Thyroid gland (tissue), 4 donors: Measurements from ENCODE around the gene STIM1. TPM values are rescaled to one million over a fixed set of nuclear protein-coding genes. Genes with fewer than 3 reads are reported as not detected.
"Not testable (repeated sequence)": the region's sequence is repeated elsewhere in the genome, so short reads cannot be mapped to it uniquely, and the experiment has no call there.

Source experiments
- DNase-seq, 2 donors: peaks; one replicate each; pipeline ENCODE4 v3.0.0-alpha.2; 2019
- H3K27ac ChIP-seq, 3 donors: fragments of 200-600 bp; sonication (generic); 1 replicate in 2 of 3; 2 replicates in 1 of 3; pipeline ENCODE4 v1.5.1; 2016 to 2019; ENCODE audit warnings: mild to moderate bottlenecking in 1 of 3, moderate library complexity in 1 of 3
- H3K27me3 ChIP-seq: fragments of 200-600 bp; sonication (generic); one replicate; pipeline ENCODE4 v1.5.1; 2019
- H3K36me3 ChIP-seq, 2 donors: fragments of 200-600 bp; sonication (generic); one replicate each; pipeline ENCODE4 v1.5.1; 2016 to 2019
- H3K4me1 ChIP-seq, 2 donors: fragments of 200-600 bp; sonication (generic); one replicate each; pipeline ENCODE4 v1.5.1; 2017 to 2019
- H3K4me3 ChIP-seq, 3 donors: fragments of 200-600 bp; sonication (generic); replicated peaks in 1 of 3; 1 replicate in 2 of 3; 2 replicates in 1 of 3; pipeline ENCODE4 v1.5.1; 2016; ENCODE audit warnings: mild to moderate bottlenecking in 1 of 3
- H3K9me3 ChIP-seq: fragments of 200-600 bp; sonication (generic); one replicate; pipeline ENCODE4 v1.5.1; 2017
- POLR2A ChIP-seq, 2 donors: fragments of 450-650 bp; IDR thresholded peaks; one replicate each; pipeline ENCODE4 v1.6.1; 2017; ENCODE audit warnings: antibody characterized with exemption in 2 of 2, mild to moderate bottlenecking in 2 of 2, moderate library complexity in 1 of 2
- WGBS, 2 donors: methylation state at CpG; one replicate each; pipeline ENCODE4 v1.1.5; 2017; 5-methylcytosine and 5-hydroxymethylcytosine counted together
- intact Hi-C: fragments of 100-400 bp; cut with DNase I; formaldehyde crosslinking; loops from one replicate; pipeline ENCODE4 v1.15.1; 2023
- total RNA-seq, 4 donors: library from RNA; depleted of rRNA; stranded (reverse); fragments of >200 nt; gene quantifications; one replicate each; pipeline ENCODE4 v1.2.3, GENCODE V29; 2016
- TF ChIP-seq, protein P1 (sequence below), 6 experiments: fragments of 200-600 bp in 3 of 6; fragments of 450-650 bp in 3 of 6; sonication (generic) in 3 of 6; IDR thresholded peaks; one replicate each; pipeline ENCODE4 v1.5.1; 2016 to 2019; ENCODE audit warnings: antibody characterized with exemption in 6 of 6, mild to moderate bottlenecking in 2 of 6, inconsistent platforms in 1 of 6, moderate library complexity in 1 of 6

Gene STIM1
- total RNA-seq, 4 donors from 2014 or later, result 54.3 to 89.2 (median 71.0) TPM

DNA sequence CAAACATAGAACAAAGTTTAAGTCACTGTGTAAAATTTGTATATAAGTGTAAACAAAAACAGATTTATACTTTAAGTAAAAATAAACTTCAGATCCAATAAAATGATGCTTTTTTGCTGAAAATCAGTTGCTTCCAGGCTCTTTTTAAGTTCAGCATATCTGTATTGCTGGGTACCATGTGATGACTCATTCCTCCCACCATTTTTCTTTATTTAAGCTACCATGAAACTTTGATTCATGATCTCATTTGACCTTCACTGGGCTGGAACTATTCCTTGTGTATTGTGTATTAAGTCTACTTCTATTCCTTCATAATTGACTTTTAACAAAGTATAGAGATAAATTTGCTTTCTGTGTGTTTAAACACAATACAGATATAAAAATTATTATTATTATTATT, 192.9 kb downstream of the STIM1 start:
- H3K27ac ChIP-seq, result no peak overlapping the region
- DNase-seq, result no peak
- intact Hi-C loops, result no loop called here
- H3K4me3 ChIP-seq, result no peak overlapping the region
- H3K27me3 ChIP-seq, result no peaks in the 10 kb centered on the region
- peaks cover 0 to 9% of the 10 kb centered on the region in 2 donors for H3K4me1 ChIP-seq
- no peaks in the 10 kb centered on the region for H3K9me3 ChIP-seq
- TF ChIP-seq, protein P1, sequence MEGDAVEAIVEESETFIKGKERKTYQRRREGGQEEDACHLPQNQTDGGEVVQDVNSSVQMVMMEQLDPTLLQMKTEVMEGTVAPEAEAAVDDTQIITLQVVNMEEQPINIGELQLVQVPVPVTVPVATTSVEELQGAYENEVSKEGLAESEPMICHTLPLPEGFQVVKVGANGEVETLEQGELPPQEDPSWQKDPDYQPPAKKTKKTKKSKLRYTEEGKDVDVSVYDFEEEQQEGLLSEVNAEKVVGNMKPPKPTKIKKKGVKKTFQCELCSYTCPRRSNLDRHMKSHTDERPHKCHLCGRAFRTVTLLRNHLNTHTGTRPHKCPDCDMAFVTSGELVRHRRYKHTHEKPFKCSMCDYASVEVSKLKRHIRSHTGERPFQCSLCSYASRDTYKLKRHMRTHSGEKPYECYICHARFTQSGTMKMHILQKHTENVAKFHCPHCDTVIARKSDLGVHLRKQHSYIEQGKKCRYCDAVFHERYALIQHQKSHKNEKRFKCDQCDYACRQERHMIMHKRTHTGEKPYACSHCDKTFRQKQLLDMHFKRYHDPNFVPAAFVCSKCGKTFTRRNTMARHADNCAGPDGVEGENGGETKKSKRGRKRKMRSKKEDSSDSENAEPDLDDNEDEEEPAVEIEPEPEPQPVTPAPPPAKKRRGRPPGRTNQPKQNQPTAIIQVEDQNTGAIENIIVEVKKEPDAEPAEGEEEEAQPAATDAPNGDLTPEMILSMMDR (IDR thresholded peaks at IDR 0.05), result no peak
- no peak for TF ChIP-seq POLR2A (IDR thresholded peaks at IDR 0.05)
- no peaks in the 10 kb centered on the region for H3K36me3 ChIP-seq

DNA sequence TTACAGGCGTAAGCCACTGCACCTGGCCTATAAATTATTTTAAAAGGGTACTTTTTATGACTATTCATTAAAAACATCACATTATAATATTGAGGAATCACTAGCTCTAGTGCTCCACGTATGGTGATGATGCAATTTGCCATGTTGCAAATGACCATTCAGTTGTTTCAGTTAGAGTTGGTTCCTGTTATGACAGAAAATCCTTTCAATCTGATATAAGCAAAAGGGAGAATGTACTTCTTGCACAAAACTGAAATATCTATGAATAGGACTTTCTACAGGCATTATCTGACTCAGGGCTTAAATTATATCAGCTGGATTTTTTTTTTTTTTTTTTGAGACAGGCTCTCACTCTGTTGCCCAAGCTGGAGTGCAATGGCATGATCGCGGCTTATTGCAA, 193.5 kb downstream of the STIM1 start:
- Histone ChIP-seq H3K27ac (no peak overlapping the region), H3K9me3 (no peaks in the 10 kb centered on the region), H3K36me3 (no peaks in the 10 kb centered on the region), H3K4me3 (no peak overlapping the region), H3K27me3 (no peaks in the 10 kb centered on the region), H3K4me1 (peaks cover 0 to 9% of the 10 kb centered on the region in 2 donors)
- TF ChIP-seq, protein P1 (IDR thresholded peaks at IDR 0.05), result no peak
- no peak for TF ChIP-seq POLR2A (IDR thresholded peaks at IDR 0.05)
- no peak for DNase-seq
- 96 to 98% methylated on average over 4 of the region's 4 CpGs for WGBS, 2 donors
- intact Hi-C loops, result no loop called here

DNA sequence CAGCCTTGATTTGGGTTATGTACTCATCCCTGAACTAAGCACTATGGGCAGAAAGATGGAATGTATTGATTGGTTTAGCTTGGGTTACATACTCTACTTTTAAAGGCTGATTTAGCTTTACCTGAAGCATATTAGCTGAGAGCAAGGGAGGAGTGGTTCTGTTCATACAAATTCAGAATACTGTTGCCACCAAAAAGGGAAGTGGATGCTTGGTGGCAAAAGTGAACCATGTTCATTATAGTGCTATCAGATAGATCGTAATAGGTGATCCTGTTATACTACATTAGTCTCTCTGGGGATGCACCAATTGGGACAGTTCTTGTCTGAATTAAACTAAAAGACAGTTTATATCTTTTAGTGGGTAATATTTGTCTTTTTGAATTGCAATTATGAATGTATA, 194.7 kb downstream of the STIM1 start:
- no peak overlapping the region for H3K27ac ChIP-seq
- DNase-seq, result no peak
- intact Hi-C loops, result no loop called here
- H3K4me1 ChIP-seq, result no peaks in the 10 kb centered on the region
- no peak overlapping the region for H3K4me3 ChIP-seq
- no peaks in the 10 kb centered on the region for H3K36me3 ChIP-seq
- no peaks in the 10 kb centered on the region for H3K27me3 ChIP-seq
- TF ChIP-seq, protein P1 (IDR thresholded peaks at IDR 0.05), result no peak
- TF ChIP-seq POLR2A (IDR thresholded peaks at IDR 0.05), result no peak
- WGBS, 2 donors, result 89 to 93% methylated on average over 1 of the region's 1 CpG
- H3K9me3 ChIP-seq, result no peaks in the 10 kb centered on the region

DNA sequence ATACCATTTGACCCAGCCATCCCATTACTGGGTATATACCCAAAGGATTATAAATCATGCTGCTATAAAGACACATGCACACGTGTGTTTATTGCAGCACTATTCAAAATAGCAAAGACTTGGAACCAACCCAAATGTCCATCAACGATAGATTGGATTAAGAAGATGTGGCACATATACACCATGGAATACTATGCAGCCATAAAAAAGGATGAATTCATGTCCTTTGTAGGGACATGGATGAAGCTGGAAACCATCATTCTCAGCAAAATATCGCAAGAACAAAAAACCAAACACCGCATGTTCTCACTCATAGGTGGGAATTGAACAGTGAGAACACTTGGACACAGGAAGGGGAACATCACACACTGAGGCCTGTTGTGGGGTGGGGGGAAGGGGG, 197.7 kb downstream of the STIM1 start:
- WGBS, 2 donors, result 92 to 99% methylated on average over 4 of the region's 4 CpGs
- H3K36me3 ChIP-seq, H3K27ac ChIP-seq, H3K4me1 ChIP-seq, H3K9me3 ChIP-seq, H3K4me3 ChIP-seq, intact Hi-C loops, DNase-seq, H3K27me3 ChIP-seq: not testable (repeated sequence)

DNA sequence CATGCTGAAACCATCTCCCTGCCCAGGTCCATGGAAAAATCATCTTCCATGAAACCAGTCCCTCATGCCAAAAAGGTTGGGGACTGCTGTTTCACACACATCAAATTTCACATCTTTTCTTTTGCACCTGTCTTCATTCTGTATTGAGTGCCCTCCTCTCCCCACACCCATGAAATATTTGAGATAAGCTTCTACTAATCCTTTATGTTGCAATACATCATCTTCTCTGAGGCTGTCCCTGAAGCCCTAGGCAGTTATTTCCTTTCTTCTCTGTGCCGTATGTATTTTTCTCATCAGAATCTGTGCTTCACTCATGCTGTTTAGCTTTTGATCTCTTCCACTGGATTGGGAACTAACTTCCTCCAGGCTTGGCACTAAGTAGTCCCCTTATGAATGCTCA, 199.2 kb downstream of the STIM1 start:
- H3K36me3 ChIP-seq, result peaks cover 6% of the 10 kb centered on the region in 2 donors
- no peaks in the 10 kb centered on the region for H3K9me3 ChIP-seq
- H3K27me3 ChIP-seq, result no peaks in the 10 kb centered on the region
- H3K27ac ChIP-seq, result no peak overlapping the region
- no peak for DNase-seq
- intact Hi-C loops, result no loop called here
- H3K4me3 ChIP-seq, result no peak overlapping the region
- TF ChIP-seq, protein P1 (IDR thresholded peaks at IDR 0.05), result no peak
- no peaks in the 10 kb centered on the region for H3K4me1 ChIP-seq
- WGBS, 2 donors, result 76 to 81% methylated on average over 1 of the region's 1 CpG

DNA sequence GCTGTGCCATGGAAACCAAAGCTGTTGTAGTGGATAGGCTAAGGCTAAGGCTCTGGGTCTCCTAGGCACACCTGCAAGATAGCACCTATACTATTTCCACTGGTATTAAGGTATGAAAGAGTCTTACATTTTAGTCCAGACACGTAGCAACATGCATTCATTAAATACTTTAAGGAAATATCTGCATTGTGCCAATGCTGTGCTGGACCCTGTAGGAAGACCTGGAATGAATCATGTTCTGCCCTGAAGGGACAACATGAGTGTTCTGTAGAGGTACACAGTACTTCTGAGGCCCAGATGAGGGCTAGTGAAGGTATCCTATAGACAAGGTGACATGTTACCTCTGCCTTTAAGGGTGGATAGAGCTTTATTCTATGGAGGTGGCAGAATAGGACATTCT, 204.0 kb downstream of the STIM1 start:
- Histone ChIP-seq H3K9me3 (no peaks in the 10 kb centered on the region), H3K4me3 (no peak overlapping the region), H3K27ac (no peak overlapping the region), H3K27me3 (no peaks in the 10 kb centered on the region), H3K4me1 (no peaks in the 10 kb centered on the region), H3K36me3 (peaks cover 13 to 16% of the 10 kb centered on the region in 2 donors)
- no peak for DNase-seq
- intact Hi-C loops, result no loop called here
- WGBS, 2 donors, result 86 to 100% methylated on average over 1 of the region's 1 CpG
- TF ChIP-seq POLR2A (IDR thresholded peaks at IDR 0.05), result no peak
- TF ChIP-seq, protein P1 (IDR thresholded peaks at IDR 0.05), result no peak
